Endothelial cell of umbilical vein (primary cell): ENCODE results near the gene SLC2A14. TPM values are rescaled to one million over a fixed set of nuclear protein-coding genes. Genes with fewer than 3 reads are reported as not detected.
"Not testable (repeated sequence)": the region's sequence is repeated elsewhere in the genome, so short reads cannot be mapped to it uniquely, and the experiment has no call there.

Source experiments
- BruUV-seq: library from RNA; stranded (reverse); fragments of 400-500 nt; replicated peaks from 2 replicates; lab custom pipeline; 2021; lab: Mats Ljungman, UMichigan
- CTCF ChIA-PET: fragments of 300-600, 350-600 bp; sonication (Branson Sonifier 250); formaldehyde crosslinking; loops from one replicate; lab custom pipeline; 2021; ENCODE audit warnings: antibody characterized with exemption, inconsistent platforms; lab: Charles Lee
- POLR2A ChIA-PET: fragments of 300-600, 350-600 bp; sonication (Branson Sonifier 250); formaldehyde crosslinking; loops from one replicate; lab custom pipeline; 2021; ENCODE audit warnings: antibody characterized with exemption, inconsistent platforms; lab: Charles Lee
- DNase-seq: peaks from one replicate; pipeline ENCODE4 v3.0.0-alpha.2; 2011; ENCODE audit warnings: low read depth, low spot score
- FAIRE-seq: peaks from 2 replicates; lab custom pipeline; 2011; peaks lifted over from hg19 to GRCh38; lab: Jason Lieb, UNC
- H2AFZ ChIP-seq: 2 replicates; pipeline ENCODE4 v1.6.0; 2012; ENCODE audit warnings: low read depth, low read length, control low read depth, inconsistent platforms
- H3K27ac ChIP-seq: 2 replicates; pipeline ENCODE4 v1.5.1; 2011; ENCODE audit warnings: low read depth, mild to moderate bottlenecking, control low read depth, low read length, moderate library complexity; ENCODE audit not compliant: insufficient read depth
- H3K27me3 ChIP-seq, 2 experiments: 2 replicates each; pipeline versions ENCODE4 v1.6.0 to v1.6.1; 2011; ENCODE audit warnings: low read length in 2 of 2, mixed read lengths in 1 of 2; ENCODE audit not compliant: control insufficient read depth in 2 of 2, insufficient read depth in 2 of 2
- H3K36me3 ChIP-seq, 2 experiments: 2 replicates in 1 of 2; 3 replicates in 1 of 2; pipeline ENCODE4 v1.5.1; 2011; ENCODE audit warnings: low read length in 2 of 2, mild to moderate bottlenecking in 1 of 2, moderate library complexity in 1 of 2; ENCODE audit not compliant: control insufficient read depth in 2 of 2, insufficient read depth in 2 of 2; ENCODE audit errors: extremely low read depth in 1 of 2
- H3K4me1 ChIP-seq: 3 replicates; pipeline ENCODE4 v1.5.1; 2011; ENCODE audit warnings: mild to moderate bottlenecking, low read length; ENCODE audit not compliant: control insufficient read depth, insufficient read depth; ENCODE audit errors: extremely low read depth
- H3K4me2 ChIP-seq: 2 replicates; pipeline ENCODE4 v1.6.1; 2011; ENCODE audit warnings: low read length, control low read depth, mixed read lengths; ENCODE audit not compliant: insufficient read depth
- H3K4me3 ChIP-seq, 3 experiments: fragments of 200-600 bp in 1 of 3; sonication (generic), shearing (Covaris generic) in 1 of 3; replicated peaks in 1 of 3; 2 replicates each; pipeline ENCODE4 v1.5.1; 2011 to 2016; ENCODE audit warnings: control low read depth in 3 of 3, low read length in 3 of 3, mild to moderate bottlenecking in 2 of 3, inconsistent platforms in 1 of 3, low read depth in 1 of 3, moderate library complexity in 1 of 3; ENCODE audit not compliant: insufficient read depth in 1 of 3
- H3K79me2 ChIP-seq: 2 replicates; pipeline ENCODE4 v1.6.0; 2012; ENCODE audit warnings: low read length, inconsistent platforms; ENCODE audit not compliant: control insufficient read depth, insufficient read depth
- H3K9ac ChIP-seq: replicated peaks from 2 replicates; pipeline ENCODE3; 2011; ENCODE audit warnings: low read length, control low read depth; ENCODE audit not compliant: insufficient read depth; ENCODE audit errors: extremely low read depth
- H3K9me1 ChIP-seq: replicated peaks from 3 replicates; pipeline ENCODE4 v1.6.0; 2011; ENCODE audit warnings: mild to moderate bottlenecking, low read length; ENCODE audit not compliant: control insufficient read depth, insufficient read depth; ENCODE audit errors: extremely low read depth
- H3K9me3 ChIP-seq: replicated peaks from 2 replicates; pipeline ENCODE4 v1.5.1; 2012; ENCODE audit warnings: low read length, inconsistent platforms; ENCODE audit not compliant: control insufficient read depth, insufficient read depth
- H4K20me1 ChIP-seq: replicated peaks from 2 replicates; pipeline ENCODE3; 2011; ENCODE audit warnings: mild to moderate bottlenecking, low read length; ENCODE audit not compliant: control insufficient read depth, insufficient read depth; ENCODE audit errors: extremely low read depth
- CTCF ChIP-seq, 2 donors: IDR thresholded peaks; 1 replicate in 1 of 2; 2 replicates in 1 of 2; pipeline ENCODE4 v1.5.1; 2011; ENCODE audit warnings: low read length in 2 of 2, mild to moderate bottlenecking in 2 of 2, moderate library complexity in 2 of 2, control low read depth in 1 of 2, inconsistent platforms in 1 of 2, low read depth in 1 of 2; ENCODE audit not compliant: insufficient read depth in 1 of 2; ENCODE audit errors: extremely low read depth in 1 of 2
- EZH2 ChIP-seq: IDR thresholded peaks from 2 replicates; pipeline ENCODE4 v1.6.1; 2012; ENCODE audit warnings: borderline replicate concordance, low read depth, mild to moderate bottlenecking, moderate library complexity, low read length, inconsistent platforms; ENCODE audit not compliant: severe bottlenecking
- FOS ChIP-seq: IDR thresholded peaks from 2 replicates; pipeline ENCODE4 v1.6.1; 2011; ENCODE audit warnings: mild to moderate bottlenecking, low read length, moderate library complexity, borderline replicate concordance; ENCODE audit not compliant: insufficient read depth
- GATA2 ChIP-seq: IDR thresholded peaks from 2 replicates; pipeline ENCODE4 v1.7.0; 2011; ENCODE audit warnings: low read depth, mild to moderate bottlenecking, moderate library complexity, mixed read lengths, low read length; ENCODE audit not compliant: insufficient read length, insufficient read depth
- JUN ChIP-seq: IDR thresholded peaks from 2 replicates; pipeline ENCODE4 v1.6.1; 2011; ENCODE audit warnings: borderline replicate concordance, low read depth; ENCODE audit not compliant: insufficient read length, insufficient read depth
- MAX ChIP-seq: IDR thresholded peaks from 2 replicates; pipeline ENCODE4 v1.6.1; 2011; ENCODE audit not compliant: insufficient read depth, insufficient read length
- MYC ChIP-seq: IDR thresholded peaks from one replicate; pipeline ENCODE4 v1.6.1; 2011; ENCODE audit warnings: mild to moderate bottlenecking, low read depth, low read length
- POLR2A ChIP-seq: IDR thresholded peaks from 2 replicates; pipeline ENCODE4 v1.6.1; 2012; ENCODE audit warnings: low read depth, mild to moderate bottlenecking, control low read depth, low read length
- POLR2AphosphoS5 ChIP-seq: IDR thresholded peaks from 2 replicates; pipeline ENCODE4 v1.6.1; 2012; ENCODE audit warnings: low read depth, mild to moderate bottlenecking, control low read depth, low read length, moderate library complexity; ENCODE audit not compliant: insufficient read depth
- dilution Hi-C: fragments of 300-500 bp; cut with MboI; formaldehyde crosslinking; loops from one replicate; pipeline ENCODE4 v1.15.0; 2019; ENCODE audit warnings: low sequenced_read_pairs; ENCODE audit not compliant: extremely low pct_ligation_motif_present
- intact Hi-C: fragments of 100-400 bp; cut with micrococcal nuclease; formaldehyde crosslinking; loops from one replicate; pipeline ENCODE4 v1.10.0; 2022
- polyA plus RNA-seq, 4 experiments: library from polyadenylated mRNA; depleted of rRNA in 3 of 4; stranded (reverse) in 3 of 4; unstranded in 1 of 4; fragments of >200 nt; gene quantifications; 2 replicates each; pipeline versions ENCODE4 v1.2.1 to v1.2.3, GENCODE V29; 2011 to 2012; ENCODE audit warnings: missing spikeins in 1 of 4
- total RNA-seq: library from RNA; stranded (reverse); gene quantifications from 2 replicates; pipeline ENCODE4 v1.2.3, GENCODE V29; 2021

The SLC2A14 gene
- total and polyA plus RNA-seq, 2 donors (not counting 3 experiments of a cell fraction or from before 2014, with no cell fraction given): not detected

GRCh38 chr12:7801460-7801859 is 71.3 kb downstream of the SLC2A14 start:
- Histone ChIP-seq H3K9ac (no peak overlapping the region), H3K4me3 (no peak overlapping the region), H2AFZ (no peak overlapping the region), H3K9me3 (no peaks in the 10 kb centered on the region), H3K27me3 (no peaks in the 10 kb centered on the region), H3K27ac (no peak overlapping the region), H3K4me2 (no peak overlapping the region), H3K79me2 (no peaks in the 10 kb centered on the region), H3K4me1 (no peaks in the 10 kb centered on the region), H3K9me1 (no peaks in the 10 kb centered on the region), H4K20me1 (no peaks in the 10 kb centered on the region), H3K36me3 (no peaks in the 10 kb centered on the region)
- TF ChIP-seq MAX (no peak), POLR2AphosphoS5 (no peak), POLR2A (no peak), JUN (no peak), FOS (no peak), EZH2 (no peak), GATA2 (no peak), MYC (no peak), CTCF (IDR thresholded peaks at IDR 0.05; ENCODE audit: extremely low read depth in 1 of 2, insufficient read depth in 1 of 2, low read depth in 1 of 2, low read length in 2 of 2) (no peak)
- dilution Hi-C loops (no loop called here), intact Hi-C loops (no loop called here)
- CTCF ChIA-PET: interaction anchor here (0.7 to 1.2 kb wide), 4 partner anchors 11 to 125 kb away, joined by 3 to 4 read pairs (median 3); no protein-coding TSS in a partner anchor
- DNase-seq: no peak
- no TSS peak for BruUV-seq
- POLR2A ChIA-PET: no interaction called here
- FAIRE-seq: no peak

GRCh38 chr12:7798750-7799308 is 73.9 kb downstream of the SLC2A14 start:
- H3K4me3 ChIP-seq, BruUV-seq, H3K27ac ChIP-seq, DNase-seq, H4K20me1 ChIP-seq, dilution Hi-C loops, H3K4me1 ChIP-seq, H2AFZ ChIP-seq, H3K36me3 ChIP-seq, H3K9me3 ChIP-seq, H3K27me3 ChIP-seq, H3K4me2 ChIP-seq, intact Hi-C loops, H3K9me1 ChIP-seq, H3K79me2 ChIP-seq, H3K9ac ChIP-seq: not testable (repeated sequence)
- CTCF ChIA-PET: interaction anchor here (1.8 kb wide), 1 partner anchor 107 kb away, joined by 10 read pairs; no protein-coding TSS in a partner anchor
- FAIRE-seq: peak; percentile 53
- POLR2A ChIA-PET: interaction anchor here (0.7 kb wide), 1 partner anchor 106 kb away, joined by 3 read pairs; no protein-coding TSS in a partner anchor
